IPS-18c (cell line): ENCODE measurements around the gene SMARCC2.
"Not testable (repeated sequence)": the region's sequence is repeated elsewhere in the genome, so short reads cannot be mapped to it uniquely, and the experiment has no call there.

Experiments
- H3K4me3 ChIP-seq: 2 replicates; pipeline ENCODE4 v1.7.0; 2013; ENCODE audit warnings: low read depth, mild to moderate bottlenecking, low read length, moderate library complexity; ENCODE audit not compliant: insufficient read depth
- H3K9me3 ChIP-seq: one replicate; pipeline ENCODE4 v1.6.1; 2013; ENCODE audit warnings: mild to moderate bottlenecking, low read length, moderate library complexity; ENCODE audit not compliant: control insufficient read depth, insufficient read depth

The SMARCC2 gene

GRCh38 chr12:56220611-56221231, 31.4 kb upstream of the SMARCC2 start:
- peak overlapping the region; percentile 82 for H3K4me3 ChIP-seq

DNA sequence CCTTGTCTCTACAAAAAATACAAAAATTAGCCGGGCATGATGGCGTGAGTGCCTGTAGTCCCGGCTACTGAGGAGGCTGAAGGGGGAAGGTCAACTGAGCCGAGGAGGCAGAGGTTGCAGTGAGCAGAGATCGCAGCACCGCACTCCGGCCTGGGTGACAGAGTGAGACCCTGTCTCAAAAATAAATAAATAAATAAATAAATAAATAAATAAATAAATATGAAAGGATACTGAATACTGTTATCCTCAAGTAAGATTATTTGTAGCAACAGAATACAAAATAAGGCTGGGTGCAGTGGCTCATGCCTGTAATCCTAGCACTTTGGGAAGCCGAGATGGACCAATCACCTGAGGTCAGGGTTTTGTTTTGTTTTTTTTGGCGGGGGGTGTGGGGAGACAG, 30.6 kb upstream of the SMARCC2 start:
- no peak overlapping the region for H3K4me3 ChIP-seq

More at GRCh38 chr12:56220611-56221231, 31.4 kb upstream of the SMARCC2 start:
- H3K9me3 ChIP-seq: peaks cover 5% of the 10 kb centered on the region

GRCh38 chr12:56216461-56216860, 27.2 kb upstream of the SMARCC2 start:
- no peak overlapping the region for H3K4me3 ChIP-seq
- H3K9me3 ChIP-seq: peaks cover 5% of the 10 kb centered on the region

More for the DNA sequence above, 30.6 kb upstream of the SMARCC2 start:
- peaks cover 5% of the 10 kb centered on the region for H3K9me3 ChIP-seq

DNA sequence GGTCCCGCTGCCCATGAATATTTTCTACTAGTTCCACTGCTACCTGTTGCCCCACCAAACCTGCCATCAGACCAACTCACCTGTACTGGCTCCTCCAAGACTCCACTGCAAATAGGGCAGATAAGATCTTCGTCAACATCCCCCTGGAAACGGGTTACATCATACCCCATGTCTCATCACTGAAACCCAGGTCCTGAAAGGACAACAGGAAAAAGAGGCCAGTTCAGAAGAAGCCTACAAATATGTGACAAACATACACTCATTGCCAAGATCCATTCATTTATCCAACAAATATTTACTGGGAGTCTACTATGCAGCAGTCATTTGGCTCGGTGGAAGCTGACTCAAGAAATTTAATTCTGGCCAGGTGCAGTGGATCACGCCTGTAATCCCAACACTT, 24.6 kb upstream of the SMARCC2 start:
- H3K9me3 ChIP-seq: peaks cover 2% of the 10 kb centered on the region
- H3K4me3 ChIP-seq: no peak overlapping the region

- no peaks in the 10 kb centered on the region for H3K9me3 ChIP-seq
- H3K4me3 ChIP-seq: no peak overlapping the region
Observed at GRCh38 chr12:56212361-56212760, 23.1 kb upstream of the SMARCC2 start.

DNA sequence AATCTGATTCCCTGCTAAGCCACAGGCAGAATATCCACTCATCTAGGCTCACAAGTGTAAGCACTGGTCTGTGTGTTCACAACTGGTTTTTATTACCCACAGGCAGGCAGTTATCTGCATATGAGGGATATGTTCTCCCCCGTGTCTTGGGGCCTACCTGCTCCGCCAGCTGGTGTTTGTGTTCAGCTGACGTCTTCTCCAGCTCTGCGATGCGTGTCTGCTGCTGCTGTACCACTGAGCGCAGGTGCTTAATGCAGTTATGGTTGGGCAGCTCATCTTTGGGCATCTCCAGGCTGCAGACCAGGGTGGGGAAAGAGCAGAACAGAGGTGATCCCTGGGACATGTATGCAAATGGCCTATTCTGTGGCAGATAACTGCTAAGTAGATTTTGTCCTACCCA, 18.7 kb upstream of the SMARCC2 start:
- H3K9me3 ChIP-seq: no peaks in the 10 kb centered on the region
- no peak overlapping the region for H3K4me3 ChIP-seq

DNA sequence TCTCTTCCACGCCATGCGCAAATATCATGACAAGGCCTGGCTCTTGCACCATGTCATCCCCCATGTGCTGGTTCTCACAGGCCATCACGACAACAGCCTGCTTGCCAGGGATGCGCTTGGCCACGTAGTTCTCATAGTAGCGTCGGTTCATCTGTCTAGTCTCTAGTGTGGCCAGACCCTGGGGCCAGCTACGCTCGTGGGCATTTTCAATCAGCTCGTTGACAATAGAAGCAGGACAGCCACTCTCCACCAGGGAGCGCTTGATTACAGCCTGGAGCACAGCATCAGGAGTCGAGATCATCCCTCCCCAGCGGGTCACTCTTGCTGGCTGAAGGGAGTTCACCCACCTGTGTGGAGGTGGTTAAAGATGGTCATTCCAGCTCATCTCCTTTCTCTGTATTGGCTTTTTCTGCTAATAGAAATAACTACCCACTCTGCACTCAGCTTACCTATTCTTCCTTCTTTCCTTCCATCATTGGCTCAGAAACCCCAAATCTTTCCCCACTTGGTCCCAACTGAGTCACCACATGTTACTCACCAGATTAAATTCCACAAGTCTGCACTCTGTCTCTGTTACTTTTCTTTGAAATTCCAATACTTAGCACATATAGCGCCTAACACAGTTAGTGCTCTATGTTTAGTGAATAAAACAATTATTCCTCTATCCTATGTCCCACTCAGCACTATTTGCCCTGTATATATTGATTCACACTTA, 17.3 kb upstream of the SMARCC2 start:
- Histone ChIP-seq H3K4me3 (no peak overlapping the region), H3K9me3 (no peaks in the 10 kb centered on the region)

GRCh38 chr12:56205445-56205844, 16.2 kb upstream of the SMARCC2 start:
- no peaks in the 10 kb centered on the region for H3K9me3 ChIP-seq
- no peak overlapping the region for H3K4me3 ChIP-seq

GRCh38 chr12:56204275-56204674, 15.0 kb upstream of the SMARCC2 start:
- Histone ChIP-seq H3K4me3 (no peak overlapping the region), H3K9me3 (no peaks in the 10 kb centered on the region)

DNA sequence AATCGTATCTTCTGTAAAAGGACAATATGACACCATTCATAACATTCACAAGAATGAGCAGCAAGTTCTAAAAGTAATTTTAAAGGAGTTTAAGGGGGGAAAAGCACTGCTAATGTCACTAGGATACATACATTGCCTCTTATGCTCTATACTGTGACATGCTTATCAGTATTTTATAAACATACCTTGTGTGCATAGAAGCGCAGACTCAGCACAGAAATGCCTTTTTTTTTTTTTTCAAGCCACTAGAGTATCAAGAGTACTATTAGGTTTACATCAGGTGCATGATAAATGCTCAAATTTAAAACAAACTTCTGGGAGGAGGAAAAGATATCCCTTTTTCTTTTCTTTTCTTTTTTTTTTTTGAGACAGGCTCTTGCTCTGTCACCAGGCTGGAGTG, 13.6 kb upstream of the SMARCC2 start:
- H3K9me3 ChIP-seq: no peaks in the 10 kb centered on the region
- H3K4me3 ChIP-seq: no peak overlapping the region

- Histone ChIP-seq H3K4me3 (no peak overlapping the region), H3K9me3 (no peaks in the 10 kb centered on the region)
Observed at GRCh38 chr12:56202366-56202765, 13.1 kb upstream of the SMARCC2 start.

- Histone ChIP-seq H3K9me3 (no peaks in the 10 kb centered on the region), H3K4me3 (no peak overlapping the region)
Observed at GRCh38 chr12:56198836-56199235, 9.6 kb upstream of the SMARCC2 start.

DNA sequence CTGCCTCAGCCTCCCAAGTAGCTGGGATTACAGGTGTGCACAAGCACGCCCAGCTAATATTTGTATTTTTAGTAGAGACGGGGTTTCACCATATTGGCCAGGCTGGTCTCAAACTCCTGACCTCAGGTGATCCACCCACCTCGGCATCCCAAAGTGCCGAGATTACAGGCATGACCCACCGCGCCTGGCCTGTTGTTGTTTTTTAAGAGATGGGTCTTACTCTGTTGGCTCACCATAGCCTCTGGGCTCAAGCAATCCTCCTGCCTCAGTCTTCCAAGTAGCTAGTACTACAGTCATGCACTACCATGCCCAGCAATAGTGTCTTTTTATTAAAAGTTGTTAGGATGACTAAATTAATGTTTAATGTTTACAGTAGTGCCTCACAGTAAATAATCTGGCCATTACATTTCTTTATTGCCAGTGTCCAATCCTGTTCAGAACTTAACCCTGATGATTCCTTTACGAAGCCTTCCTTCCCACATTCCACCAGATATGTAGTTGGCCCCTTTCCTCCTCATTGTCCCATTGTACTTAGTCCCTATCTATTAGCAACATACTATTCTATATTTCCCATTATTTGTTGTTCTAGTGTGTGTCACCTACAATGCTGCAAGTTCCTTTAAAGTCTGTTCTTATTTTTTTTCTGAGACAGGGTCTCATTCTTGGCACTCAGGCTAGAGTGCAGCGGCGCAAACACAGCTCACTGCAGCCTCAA, 8.8 kb upstream of the SMARCC2 start:
- Histone ChIP-seq H3K4me3 (no peak overlapping the region), H3K9me3 (no peaks in the 10 kb centered on the region)

- not testable (repeated sequence) for H3K9me3 ChIP-seq
Observed at GRCh38 chr12:56196818-56197550, 7.7 kb upstream of the SMARCC2 start.

DNA sequence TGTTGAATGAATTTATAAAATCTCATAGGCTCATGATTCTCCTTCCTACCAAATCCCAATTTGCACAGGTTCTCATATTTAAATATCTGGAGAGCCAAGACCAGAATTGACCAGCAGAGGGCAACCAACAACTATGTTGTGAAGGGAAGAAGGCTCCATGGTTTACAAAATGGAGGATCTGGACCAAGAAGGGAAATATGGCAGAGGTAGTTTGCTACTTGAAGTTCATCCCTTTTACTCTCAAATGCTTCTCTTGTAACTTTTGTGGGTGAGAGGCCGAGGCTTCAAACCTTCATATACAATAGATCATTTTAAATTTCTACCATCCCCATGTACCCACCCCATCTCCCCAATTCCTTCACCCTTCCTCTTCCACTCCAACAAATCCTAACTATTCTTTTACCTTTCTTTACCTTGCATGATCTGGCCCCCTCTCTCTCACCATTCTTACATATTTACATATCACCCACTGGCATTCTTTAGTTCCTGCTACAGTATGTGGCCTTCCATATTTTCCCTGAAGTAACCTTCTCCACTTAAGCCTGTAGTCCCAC, 3.8 kb upstream of the SMARCC2 start:
- Histone ChIP-seq H3K9me3 (no peaks in the 10 kb centered on the region), H3K4me3 (no peak overlapping the region)

More at GRCh38 chr12:56196818-56197550, 7.7 kb upstream of the SMARCC2 start:
- H3K4me3 ChIP-seq: not testable (repeated sequence)

DNA sequence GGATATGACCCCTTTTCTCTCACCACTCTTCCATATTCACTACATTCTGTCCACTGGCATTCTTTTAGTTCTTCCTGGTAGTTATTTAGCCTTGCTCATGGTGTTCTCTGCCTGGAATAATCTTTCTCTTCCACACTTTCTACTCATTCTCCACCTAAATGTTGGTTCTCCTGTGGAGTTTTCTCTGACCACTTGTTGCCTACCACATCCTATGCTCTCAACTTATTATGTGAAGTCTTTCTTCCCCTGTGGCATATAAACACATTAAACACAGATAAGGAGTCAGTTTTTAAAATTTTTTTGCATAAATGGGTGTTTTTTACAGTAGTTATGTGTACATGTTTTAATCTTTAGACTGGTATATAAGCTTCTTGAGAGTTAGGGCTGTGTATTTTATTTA, 3.3 kb upstream of the SMARCC2 start:
- Histone ChIP-seq H3K9me3 (no peaks in the 10 kb centered on the region), H3K4me3 (no peak overlapping the region)

DNA sequence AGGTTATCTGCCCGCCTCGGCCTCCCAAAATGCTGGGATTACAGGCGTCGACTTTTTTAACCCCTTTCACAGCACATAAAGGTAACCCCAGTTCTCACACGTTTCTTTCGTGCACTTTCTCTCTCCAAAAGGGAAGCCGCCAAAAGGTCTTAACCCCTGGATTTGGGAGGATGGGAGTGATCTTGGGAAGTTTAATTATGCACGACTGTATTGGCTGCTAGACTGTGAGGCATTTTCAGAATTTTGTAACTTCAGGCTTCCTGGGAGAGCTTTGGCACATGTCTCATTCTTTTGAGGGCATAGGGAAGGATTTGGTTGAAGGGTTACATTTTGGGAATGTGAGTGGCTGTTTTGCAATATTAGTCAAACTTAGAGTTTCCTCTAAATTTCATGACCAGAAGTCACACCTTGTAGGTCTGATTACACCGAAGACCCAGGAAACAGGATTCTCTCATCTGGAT, 1.4 kb upstream of the SMARCC2 start:
- Histone ChIP-seq H3K4me3 (peak overlapping the region; percentile 96; the same call in 1 of the 2 replicates), H3K9me3 (no peaks in the 10 kb centered on the region)
